ENCODE data around the gene CDK5RAP2.

DNA sequence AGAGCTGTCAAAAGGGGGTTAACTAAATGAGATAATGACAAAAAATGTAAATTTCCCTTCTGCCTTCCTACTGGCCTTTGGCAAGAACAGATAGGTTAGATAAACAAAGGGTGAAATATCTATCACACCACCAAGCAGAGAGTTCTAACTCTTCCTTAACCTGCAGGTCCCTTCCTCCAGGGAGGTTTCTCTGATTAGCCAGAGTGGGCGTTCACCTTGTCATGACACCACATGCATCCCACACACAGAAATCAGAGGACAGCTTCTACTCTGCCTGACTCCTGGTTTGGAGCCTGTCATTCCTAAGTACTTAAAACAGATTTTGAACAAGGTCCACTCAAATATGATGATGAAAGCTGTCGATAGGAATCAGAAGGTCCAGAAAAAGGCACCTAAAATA lies 180.0 kb downstream of the CDK5RAP2 start:
- TF ChIP-seq, protein P1, sequence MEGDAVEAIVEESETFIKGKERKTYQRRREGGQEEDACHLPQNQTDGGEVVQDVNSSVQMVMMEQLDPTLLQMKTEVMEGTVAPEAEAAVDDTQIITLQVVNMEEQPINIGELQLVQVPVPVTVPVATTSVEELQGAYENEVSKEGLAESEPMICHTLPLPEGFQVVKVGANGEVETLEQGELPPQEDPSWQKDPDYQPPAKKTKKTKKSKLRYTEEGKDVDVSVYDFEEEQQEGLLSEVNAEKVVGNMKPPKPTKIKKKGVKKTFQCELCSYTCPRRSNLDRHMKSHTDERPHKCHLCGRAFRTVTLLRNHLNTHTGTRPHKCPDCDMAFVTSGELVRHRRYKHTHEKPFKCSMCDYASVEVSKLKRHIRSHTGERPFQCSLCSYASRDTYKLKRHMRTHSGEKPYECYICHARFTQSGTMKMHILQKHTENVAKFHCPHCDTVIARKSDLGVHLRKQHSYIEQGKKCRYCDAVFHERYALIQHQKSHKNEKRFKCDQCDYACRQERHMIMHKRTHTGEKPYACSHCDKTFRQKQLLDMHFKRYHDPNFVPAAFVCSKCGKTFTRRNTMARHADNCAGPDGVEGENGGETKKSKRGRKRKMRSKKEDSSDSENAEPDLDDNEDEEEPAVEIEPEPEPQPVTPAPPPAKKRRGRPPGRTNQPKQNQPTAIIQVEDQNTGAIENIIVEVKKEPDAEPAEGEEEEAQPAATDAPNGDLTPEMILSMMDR (IDR thresholded peaks at IDR 0.05; ENCODE audit: insufficient read depth, low read length), result no peak
- TF ChIP-seq GABPA (IDR thresholded peaks at IDR 0.05; ENCODE audit: low read depth) (no peak), POLR2AphosphoS5 (IDR thresholded peaks at IDR 0.05; ENCODE audit: low read depth) (no peak)
